Breast epithelium (tissue), 4 donors: ENCODE data around the gene SLC15A2. TPM values are rescaled to one million over a fixed set of nuclear protein-coding genes. Genes with fewer than 3 reads are reported as not detected.

Experiments
- DNase-seq, 2 donors: peaks; one replicate each; pipeline ENCODE4 v3.0.0-alpha.2; 2019; ENCODE audit warnings: low spot score in 2 of 2
- H3K27ac ChIP-seq, 2 donors: fragments of 200-600 bp; sonication (generic) in 1 of 2; one replicate each; pipeline ENCODE4 v1.5.1; 2016 to 2019; ENCODE audit warnings: mild to moderate bottlenecking in 1 of 2
- H3K27me3 ChIP-seq, 2 donors: fragments of 200-600 bp; sonication (generic) in 1 of 2; one replicate each; pipeline versions ENCODE4 v1.5.1 to v1.6.0; 2017 to 2019; ENCODE audit warnings: control low read depth in 1 of 2, mild to moderate bottlenecking in 1 of 2
- H3K36me3 ChIP-seq: fragments of 200-600 bp; one replicate; pipeline ENCODE4 v1.5.1; 2019
- H3K4me1 ChIP-seq, 2 donors: fragments of 200-600 bp; sonication (generic); one replicate each; pipeline ENCODE4 v1.5.1; 2016 to 2019; ENCODE audit warnings: control low read depth in 1 of 2
- H3K4me3 ChIP-seq, 3 donors: fragments of 200-600 bp; sonication (generic); 1 replicate in 2 of 3; 2 replicates in 1 of 3; pipeline ENCODE4 v1.5.1; 2016 to 2019; ENCODE audit warnings: mild to moderate bottlenecking in 3 of 3, moderate library complexity in 2 of 3
- H3K9me3 ChIP-seq, 2 donors: fragments of 200-600 bp; sonication (generic) in 1 of 2; one replicate each; pipeline ENCODE4 v1.5.1; 2016 to 2019; ENCODE audit warnings: control low read depth in 1 of 2
- CTCF ChIP-seq, 3 donors: fragments of 450-650 bp; IDR thresholded peaks; one replicate each; pipeline ENCODE4 v1.5.1; 2016 to 2017; ENCODE audit warnings: antibody characterized with exemption in 3 of 3, mild to moderate bottlenecking in 3 of 3, moderate library complexity in 3 of 3
- POLR2A ChIP-seq: fragments of 450-650 bp; IDR thresholded peaks from one replicate; pipeline ENCODE4 v1.6.1; 2016; ENCODE audit warnings: antibody characterized with exemption, mild to moderate bottlenecking, moderate library complexity
- POLR2AphosphoS5 ChIP-seq, 3 donors: sonication (generic); formaldehyde crosslinking; IDR thresholded peaks; one replicate each; pipeline ENCODE4 v1.6.1; 2017; ENCODE audit warnings: antibody characterized with exemption in 3 of 3
- intact Hi-C: fragments of 100-400 bp; cut with DNase I; formaldehyde crosslinking; loops from one replicate; pipeline ENCODE4 v1.15.1; 2023; ENCODE audit warnings: low total_unique reads
- total RNA-seq, 3 donors: library from RNA; depleted of rRNA; stranded (reverse); fragments of >200 nt; gene quantifications; one replicate each; pipeline ENCODE4 v1.1.0, GENCODE V29; 2016

Gene SLC15A2
- total RNA-seq, 3 donors from 2014 or later, result 0.98 to 4.1 (median 2.2) TPM

DNA sequence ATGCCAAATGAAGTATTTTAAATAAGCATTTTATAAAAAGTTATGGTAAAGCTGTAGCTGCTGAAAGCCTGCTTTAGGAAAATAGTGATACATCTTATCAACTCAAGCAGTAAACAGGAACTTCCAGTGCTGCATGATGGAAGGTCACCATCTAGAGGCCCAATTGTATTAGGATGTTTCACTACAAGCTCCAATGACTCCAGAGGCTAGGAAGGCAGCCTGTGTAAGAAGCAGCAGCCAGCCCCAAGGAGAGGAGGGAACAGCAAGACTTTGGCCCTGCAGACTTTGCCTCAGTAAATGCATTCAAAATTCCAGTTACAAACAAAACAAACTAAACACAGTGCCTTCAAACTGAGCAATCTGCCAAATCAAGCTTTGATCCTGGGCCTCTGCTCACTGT is 95.7 kb downstream of the SLC15A2 start:
- Histone ChIP-seq H3K4me3 (no peak overlapping the region), H3K4me1 (no peaks in the 10 kb centered on the region), H3K9me3 (no peaks in the 10 kb centered on the region), H3K36me3 (no peaks in the 10 kb centered on the region), H3K27ac (no peak overlapping the region), H3K27me3 (no peaks in the 10 kb centered on the region)
- intact Hi-C loops, result no loop called here
- DNase-seq, result no peak
- TF ChIP-seq CTCF (IDR thresholded peaks at IDR 0.05), result no peak
- TF ChIP-seq POLR2A, result no peak
- TF ChIP-seq POLR2AphosphoS5 (IDR thresholded peaks at IDR 0.05), result no peak

GRCh38 chr3:121992601-121993560 is 98.7 kb downstream of the SLC15A2 start:
- intact Hi-C loops, result no loop called here
- TF ChIP-seq POLR2AphosphoS5 (IDR thresholded peaks at IDR 0.05), result no peak
- TF ChIP-seq POLR2A, result no peak
- TF ChIP-seq CTCF (IDR thresholded peaks at IDR 0.05), result no peak
- H3K9me3 ChIP-seq, result no peaks in the 10 kb centered on the region
- no peak overlapping the region for H3K4me3 ChIP-seq
- no peaks in the 10 kb centered on the region for H3K36me3 ChIP-seq
- no peak overlapping the region for H3K27ac ChIP-seq
- no peak for DNase-seq
- no peaks in the 10 kb centered on the region for H3K4me1 ChIP-seq
- no peaks in the 10 kb centered on the region for H3K27me3 ChIP-seq

Other genes starting within 250 kb of the SLC15A2 start
- 100 to 1,000 TPM in 1 of 3 donors, 10 to 100 TPM in 2; 37.8 to 144 (median 42.6) TPM for gene HCLS1, start 233.5 kb upstream of the SLC15A2 start, total RNA-seq
- 100 to 1,000 TPM in 1 of 3 donors, 10 to 100 TPM in 2; 95.4 to 106 (median 95.4) TPM for gene GOLGB1, start 144.7 kb upstream of the SLC15A2 start, total RNA-seq
- 10 to 100 TPM; 17.9 to 54.6 (median 28.8) TPM for gene IQCB1, start 59.3 kb upstream of the SLC15A2 start, total RNA-seq
- 10 to 100 TPM in 1 of 3 donors, 1 to 10 TPM in 2; 7.5 to 11.4 (median 9.2) TPM for gene EAF2, start 59.2 kb upstream of the SLC15A2 start, total RNA-seq
- gene ILDR1, start 127.8 kb downstream of the SLC15A2 start, total RNA-seq, result 1 to 10 TPM in 2 of 3 donors, not detected in 1; 3.3 to 5.9 TPM
- gene CD86, start 161.0 kb downstream of the SLC15A2 start, total RNA-seq, result 10 to 100 TPM in 1 of 3 donors, 1 to 10 TPM in 2; 7.3 to 12.6 (median 7.5) TPM